Stimulated activated CD8-positive, alpha-beta memory T cell treated with anti-CD3 and anti-CD28 coated beads, Interleukin-4, amount 100 ng/mL, for 24 hours (primary cell): ENCODE measurements around the gene PREB.
"Not testable (repeated sequence)": the region's sequence is repeated elsewhere in the genome, so short reads cannot be mapped to it uniquely, and the experiment has no call there.

ENCODE experiments used
- DNase-seq: peaks from one replicate; pipeline ENCODE4 v3.0.0-alpha.2; 2020; ENCODE audit warnings: low read depth

PREB gene

GRCh38 chr2:27133905-27134780, at the start of gene PREB:
Gene PREB (minus strand): TSS chr2:27134636. CDS start chr2:27134421, 215 bp downstream.
- peak; percentile 98 for DNase-seq

GRCh38 chr2:27184115-27184514, 49.7 kb upstream of the PREB start:
- DNase-seq = no peak

- no peak for DNase-seq
Observed at GRCh38 chr2:27182346-27182745, 47.9 kb upstream of the PREB start.

DNA sequence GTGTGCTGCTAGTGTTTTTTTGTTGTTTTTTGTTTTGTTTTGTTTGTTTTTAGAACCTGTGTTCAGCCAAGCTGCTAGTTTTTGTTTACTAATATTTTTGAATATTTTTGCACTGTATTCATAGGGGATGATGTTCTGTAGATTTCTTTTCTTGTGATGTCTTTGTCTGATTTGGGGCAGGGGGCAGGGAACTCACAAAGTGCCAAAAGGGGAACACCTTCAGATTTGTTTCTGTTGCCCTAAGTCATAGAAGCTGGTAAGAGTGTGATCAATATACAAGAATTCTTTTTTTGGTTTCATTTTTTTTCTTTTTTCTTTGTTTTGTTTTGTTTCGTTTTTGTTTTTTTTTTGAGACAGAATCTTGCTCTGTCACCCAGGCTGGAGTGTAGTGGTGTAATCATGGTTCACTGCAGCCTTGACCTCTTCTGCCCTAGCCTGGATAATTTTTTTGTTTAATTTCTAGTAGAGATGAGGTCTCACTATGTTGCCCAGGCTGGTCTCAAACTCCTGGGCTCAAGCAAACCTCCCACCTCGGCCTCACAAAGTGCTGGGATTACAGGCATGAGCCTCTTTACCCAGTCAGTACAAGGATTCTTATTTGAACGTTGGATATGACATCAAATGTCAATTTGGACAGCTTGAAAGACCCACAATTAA, 45.0 kb upstream of the PREB start:
- DNase-seq = no peak

GRCh38 chr2:27178469-27178868, 44.0 kb upstream of the PREB start:
- no peak for DNase-seq

- DNase-seq = no peak
Observed at GRCh38 chr2:27177441-27178351, 43.3 kb upstream of the PREB start.

DNA sequence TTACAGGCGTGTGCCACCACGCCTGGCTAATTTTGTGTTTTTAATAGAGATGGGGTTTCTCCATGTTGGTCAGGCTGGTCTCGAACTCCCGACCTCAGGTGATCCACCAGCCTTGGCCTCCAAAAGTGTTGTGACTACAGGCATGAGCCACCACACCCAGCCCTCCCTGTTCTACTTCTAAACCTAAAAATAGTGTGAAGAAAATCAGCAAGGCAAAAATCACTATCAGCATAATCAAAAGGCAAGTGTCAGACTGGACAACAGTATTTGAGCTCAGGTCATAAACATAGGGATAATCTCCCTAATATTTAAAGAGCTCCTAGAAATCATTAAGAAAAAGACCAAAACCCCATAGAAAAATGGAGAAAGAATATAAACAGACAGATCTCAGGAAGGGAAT, 41.3 kb upstream of the PREB start:
- DNase-seq = not testable (repeated sequence)

DNA sequence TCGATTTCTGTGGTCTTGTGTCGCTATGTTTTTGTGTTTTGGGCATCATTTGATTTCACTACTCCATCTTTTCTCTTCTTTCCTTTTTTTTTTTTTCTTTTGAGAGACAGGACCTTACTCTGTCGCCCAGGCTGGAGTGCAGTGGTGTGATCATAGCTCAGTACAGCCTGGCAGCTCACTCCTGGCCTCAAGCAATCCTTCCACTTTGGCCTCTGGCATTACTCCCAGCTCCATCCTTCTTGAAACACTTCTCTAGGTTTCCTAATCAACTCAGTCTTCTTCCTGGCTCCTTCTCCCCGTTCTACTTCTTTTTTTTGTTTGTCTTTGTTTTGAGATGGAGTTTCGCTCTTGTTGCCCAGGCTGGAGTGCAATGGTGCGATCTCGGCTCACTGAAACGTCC, 40.9 kb upstream of the PREB start:
- DNase-seq = no peak

GRCh38 chr2:27174638-27175037, 40.2 kb upstream of the PREB start:
- no peak for DNase-seq

DNA sequence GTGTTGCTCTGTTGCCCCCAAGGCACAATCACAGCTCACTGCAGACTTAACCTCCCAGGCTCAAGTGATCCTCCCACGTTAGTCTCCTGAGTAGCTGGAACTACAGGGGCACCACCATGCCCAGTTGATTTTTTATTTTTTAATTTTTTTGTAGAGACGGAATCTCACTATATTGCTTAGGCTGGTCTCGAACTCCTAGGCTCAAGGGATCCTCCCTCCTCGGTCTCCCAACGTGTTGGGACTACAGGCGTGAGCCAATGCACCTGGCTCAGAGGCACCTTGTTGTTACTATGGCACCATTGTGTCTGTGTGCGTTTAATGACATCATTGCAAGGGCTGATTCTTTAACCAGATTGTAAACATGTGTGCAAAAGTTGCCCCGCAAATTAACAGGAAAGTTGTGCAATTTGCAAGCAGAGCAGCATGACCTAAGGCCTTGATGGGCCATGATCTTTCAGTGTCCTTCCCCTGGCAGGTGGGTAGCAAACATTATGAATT, 37.0 kb upstream of the PREB start:
- no peak for DNase-seq

GRCh38 chr2:27170581-27171337, 36.3 kb upstream of the PREB start:
- no peak for DNase-seq

DNA sequence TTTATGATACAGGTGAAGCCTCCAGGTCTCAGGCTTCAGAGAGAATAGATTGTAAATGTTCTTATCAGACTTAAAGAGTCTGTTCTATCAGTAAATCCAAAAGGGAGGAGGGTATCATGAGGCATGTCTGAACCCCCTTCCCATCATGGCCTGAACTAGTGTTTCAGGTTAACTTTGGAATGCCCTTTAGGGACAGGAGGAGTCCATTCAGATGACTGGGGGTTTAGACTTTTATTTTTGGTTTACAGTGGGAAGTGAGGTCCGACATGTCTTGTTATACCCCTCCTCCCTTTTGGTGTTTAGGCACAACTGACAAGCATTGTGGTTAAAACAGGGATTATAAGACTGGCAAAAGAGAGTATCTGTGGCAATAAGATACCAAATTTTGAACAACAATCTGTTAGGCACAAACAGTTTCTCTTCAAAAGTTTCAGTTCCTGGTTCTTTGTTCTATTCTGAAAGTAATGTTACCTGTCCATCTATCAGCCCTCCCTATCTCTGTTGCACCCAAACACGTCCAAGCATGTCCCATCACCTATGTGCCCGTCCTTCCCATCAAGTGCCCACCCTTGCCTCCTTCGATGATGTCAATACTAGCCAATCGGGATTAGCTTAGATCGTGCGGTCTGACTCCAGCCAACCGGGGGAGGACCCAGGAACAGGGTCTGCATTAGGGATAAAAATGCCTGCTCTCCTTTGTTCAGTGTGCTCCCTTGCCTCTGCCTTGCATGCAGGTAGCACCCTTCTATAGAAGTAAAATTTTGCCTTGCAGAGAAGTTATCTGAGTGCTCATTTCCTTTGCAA, 30.7 kb upstream of the PREB start:
- DNase-seq = no peak

DNA sequence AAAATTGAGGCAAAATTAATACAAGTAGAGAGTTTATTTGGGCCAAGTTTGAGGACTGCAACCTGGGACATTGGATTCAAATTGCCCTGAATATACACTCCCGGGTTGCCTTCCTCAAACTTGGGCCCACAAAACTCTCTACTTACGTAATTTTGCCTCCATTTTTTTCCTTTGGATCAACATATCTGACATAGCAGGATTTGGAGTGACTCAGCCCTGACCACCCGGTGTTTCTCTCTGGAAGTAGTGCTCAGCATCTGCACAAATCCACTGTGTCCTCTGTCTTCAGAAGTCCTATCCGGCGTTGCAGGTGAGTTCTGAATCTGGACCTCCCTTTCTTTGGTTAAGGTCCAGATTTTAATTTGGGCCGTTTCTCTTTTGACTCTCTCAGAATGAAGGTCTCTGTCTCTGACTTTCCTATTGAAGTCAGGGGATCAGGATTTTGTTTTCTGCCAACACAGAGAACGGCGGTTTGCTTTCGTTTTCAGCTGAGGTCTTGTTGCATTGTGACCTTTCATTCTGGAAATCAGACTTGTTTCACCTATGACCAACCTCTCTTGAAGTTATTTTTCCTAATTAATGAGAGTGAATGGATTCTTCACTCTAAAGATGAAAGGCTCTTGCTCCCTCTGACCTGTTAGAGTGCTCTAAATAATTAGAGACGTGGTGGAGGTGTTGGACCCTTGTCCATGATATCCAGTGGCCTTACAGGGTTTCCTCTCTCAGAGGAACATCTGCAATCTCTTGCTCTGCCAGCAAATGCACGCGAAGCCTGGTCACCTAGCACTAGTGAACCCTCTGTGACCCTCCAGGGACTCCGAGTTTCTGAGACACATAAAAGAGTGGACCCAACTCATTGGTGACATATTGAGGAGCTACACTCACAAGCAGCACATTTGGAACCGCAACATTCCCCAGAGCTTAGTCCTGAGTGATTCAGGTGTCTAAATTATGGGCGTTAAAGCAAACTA, 28.0 kb upstream of the PREB start:
- no peak for DNase-seq

GRCh38 chr2:27160191-27160590, 25.8 kb upstream of the PREB start:
- no peak for DNase-seq

GRCh38 chr2:27159271-27159670, 24.8 kb upstream of the PREB start:
- DNase-seq = no peak

GRCh38 chr2:27158468-27158867, 24.0 kb upstream of the PREB start:
- DNase-seq = no peak

GRCh38 chr2:27155069-27155520, 20.7 kb upstream of the PREB start:
- no peak for DNase-seq

GRCh38 chr2:27154488-27154887, 20.1 kb upstream of the PREB start:
- no peak for DNase-seq

- no peak for DNase-seq
Observed at GRCh38 chr2:27152796-27153464, 18.5 kb upstream of the PREB start.
